HG03575 (cell line): ENCODE data around the gene RBM33.

ENCODE experiments used
- ATAC-seq: cut with Tn5 transposase; IDR thresholded peaks from one replicate; pipeline ENCODE4 v1.9.1; 2021; ENCODE audit not compliant: unreplicated experiment, insufficient number of reproducible peaks, low FRiP score; ENCODE audit errors: extremely low read depth

The RBM33 gene

DNA sequence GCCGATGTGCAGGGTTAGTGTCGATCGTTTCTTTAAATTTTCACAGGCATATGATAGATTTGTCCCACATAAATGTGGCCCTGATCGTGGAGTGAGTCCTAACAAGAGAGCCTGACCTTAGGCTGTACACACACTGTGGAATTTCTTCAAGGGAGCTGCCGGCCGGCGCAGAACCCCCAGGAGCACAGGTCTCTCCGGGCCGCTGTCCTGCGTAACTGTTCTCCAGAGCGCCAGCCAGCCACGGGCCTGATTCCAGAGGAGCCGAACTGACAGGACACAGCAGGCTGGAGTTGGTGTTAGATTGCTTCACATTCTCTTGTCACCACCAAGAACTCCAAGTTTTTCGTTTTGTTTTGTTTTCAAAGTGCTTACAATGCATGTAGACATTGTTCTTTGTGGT lies 130.5 kb downstream of the RBM33 start:
- ATAC-seq: no peak

GRCh38 chr7:155775691-155776090 lies 131.2 kb downstream of the RBM33 start:
- ATAC-seq: no peak

DNA sequence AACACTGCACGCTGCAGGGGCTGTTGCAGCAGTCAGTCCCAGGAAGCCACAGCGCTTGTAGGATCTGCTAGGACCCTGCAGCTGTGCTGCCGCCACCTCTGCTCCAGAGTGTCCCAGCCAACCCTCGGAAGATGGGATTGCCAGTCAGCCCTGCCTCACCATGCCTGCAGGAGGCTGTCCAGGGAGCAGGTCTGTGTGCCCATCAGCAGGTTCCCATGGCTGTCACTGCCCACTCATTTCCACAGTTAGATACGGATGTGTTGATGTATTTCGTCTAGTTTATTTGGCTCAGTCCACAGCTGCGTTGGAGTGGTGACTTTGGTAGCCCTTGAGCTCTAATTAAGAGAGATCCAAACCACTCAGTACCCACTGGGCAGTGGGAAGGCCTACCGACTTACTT lies 132.1 kb downstream of the RBM33 start:
- no peak for ATAC-seq

- no peak for ATAC-seq
Observed at GRCh38 chr7:155778349-155778748, 133.9 kb downstream of the RBM33 start.

GRCh38 chr7:155780884-155781283 lies 136.4 kb downstream of the RBM33 start:
- no peak for ATAC-seq

GRCh38 chr7:155781433-155781832 lies 137.0 kb downstream of the RBM33 start:
- no peak for ATAC-seq

GRCh38 chr7:155782466-155782865 lies 138.0 kb downstream of the RBM33 start:
- ATAC-seq: no peak

- no peak for ATAC-seq
Observed at GRCh38 chr7:155785536-155785935, 141.1 kb downstream of the RBM33 start.

DNA sequence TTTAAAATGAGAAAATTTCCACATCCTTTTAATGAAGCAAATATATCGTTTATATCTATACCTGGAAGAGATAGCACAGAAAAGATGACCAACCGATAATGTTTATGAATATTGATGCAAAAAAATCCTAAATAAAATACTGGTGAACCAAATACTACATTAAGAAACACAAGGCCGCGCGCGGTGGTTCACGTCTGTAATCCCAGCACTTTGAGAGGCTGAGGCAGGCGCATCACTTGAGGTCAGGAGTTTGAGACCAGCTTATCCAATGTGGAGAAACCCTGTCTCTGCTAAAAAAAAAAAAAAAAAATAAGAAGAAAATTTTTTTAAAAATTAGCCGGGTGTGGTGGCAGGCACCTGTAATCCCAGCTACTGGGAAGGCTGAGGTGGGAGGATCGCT lies 142.0 kb downstream of the RBM33 start:
- no peak for ATAC-seq

DNA sequence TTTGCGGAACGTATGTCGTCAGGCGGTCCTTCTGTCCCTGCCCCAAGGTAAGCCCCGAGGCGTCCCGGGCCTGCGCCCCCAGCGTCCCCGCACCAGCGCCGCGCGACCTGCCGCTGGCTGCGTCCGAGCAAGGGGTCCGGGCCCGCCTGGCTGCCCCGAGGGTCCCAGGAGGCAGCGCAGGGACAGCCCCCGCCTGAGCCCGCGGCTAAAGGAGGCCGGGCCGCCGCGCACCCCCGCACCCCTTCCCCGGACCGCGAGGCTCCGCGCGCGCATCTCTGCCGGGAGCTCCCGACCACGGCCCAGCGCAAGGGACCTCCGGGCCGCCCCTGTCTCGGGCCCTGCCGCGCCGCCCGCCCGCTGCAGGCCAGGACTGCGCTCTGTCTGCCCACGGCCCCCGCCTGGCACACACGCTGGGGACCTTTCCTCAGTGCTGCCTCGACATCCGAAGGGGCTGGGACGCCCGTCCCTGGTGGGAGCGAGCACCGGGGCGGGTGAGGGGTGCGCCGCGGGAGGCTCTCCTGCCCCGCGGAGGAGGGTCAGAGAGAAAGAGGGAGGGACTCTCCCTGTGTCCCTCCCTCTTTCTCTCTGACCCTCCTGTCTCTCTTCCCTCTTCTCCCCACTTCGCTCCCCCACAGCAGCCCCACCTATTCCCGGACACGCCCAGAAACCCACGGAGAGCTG lies 142.8 kb downstream of the RBM33 start:
- ATAC-seq: no peak

DNA sequence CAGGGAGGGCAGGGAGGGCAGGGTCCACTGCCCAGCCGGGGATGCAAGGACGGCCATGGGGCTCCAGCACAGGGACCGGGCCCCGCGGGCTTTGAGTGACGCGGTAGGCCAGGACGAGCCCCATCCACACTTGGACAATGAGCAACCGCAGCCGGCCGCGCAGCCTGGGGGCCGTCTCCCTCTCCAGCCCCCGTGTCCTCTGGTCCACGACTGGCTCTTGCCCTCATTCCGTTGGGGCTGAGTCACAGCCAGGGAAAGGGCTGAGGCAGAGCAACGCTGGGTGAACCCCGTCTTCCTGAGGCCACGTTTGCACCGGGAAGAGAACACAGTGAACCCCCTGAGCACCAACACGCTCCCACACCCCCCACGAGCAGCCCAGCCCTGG lies 144.1 kb downstream of the RBM33 start:
- ATAC-seq: no peak

- ATAC-seq: no peak
Observed at GRCh38 chr7:155789001-155789725, 144.7 kb downstream of the RBM33 start.

DNA sequence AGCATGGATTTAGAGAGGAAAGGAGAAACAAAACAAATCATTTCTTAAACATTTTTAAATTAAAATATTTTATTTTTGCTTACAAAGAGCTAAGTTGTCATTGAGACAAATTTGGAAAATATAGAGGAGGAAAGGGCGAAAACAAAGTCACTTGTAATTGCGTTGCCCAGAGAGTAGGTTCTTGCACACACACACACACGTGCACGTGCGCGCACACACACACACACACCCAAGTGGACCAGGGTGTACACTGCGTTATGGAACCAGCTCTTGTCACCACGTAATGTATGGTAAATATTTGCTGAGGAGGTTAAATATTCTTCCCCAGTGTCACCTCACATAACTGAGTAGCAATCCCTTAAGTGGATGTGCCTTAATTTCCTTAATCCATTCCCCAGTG lies 146.2 kb downstream of the RBM33 start:
- ATAC-seq: no peak

- no peak for ATAC-seq
Observed at GRCh38 chr7:155791214-155791737, 146.8 kb downstream of the RBM33 start.

DNA sequence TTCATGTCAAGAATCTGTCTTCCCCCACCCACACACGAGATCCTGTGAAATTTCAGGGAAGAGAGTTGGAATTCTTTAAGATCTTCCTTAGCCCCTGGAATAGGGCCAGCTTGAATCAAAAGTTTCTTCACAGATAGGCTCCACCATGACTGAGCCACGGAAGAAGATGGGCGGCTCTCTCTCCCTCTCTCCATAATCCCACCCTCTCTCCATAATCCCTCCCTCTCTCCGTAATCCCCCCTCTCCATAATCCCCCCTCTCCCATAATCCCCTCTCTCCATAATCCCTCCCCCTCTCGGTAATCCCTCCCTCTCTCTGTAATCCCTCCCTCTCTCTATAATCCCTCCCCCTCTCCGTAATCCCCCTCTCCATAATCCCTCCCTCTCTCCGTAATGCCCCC lies 147.4 kb downstream of the RBM33 start:
- no peak for ATAC-seq

DNA sequence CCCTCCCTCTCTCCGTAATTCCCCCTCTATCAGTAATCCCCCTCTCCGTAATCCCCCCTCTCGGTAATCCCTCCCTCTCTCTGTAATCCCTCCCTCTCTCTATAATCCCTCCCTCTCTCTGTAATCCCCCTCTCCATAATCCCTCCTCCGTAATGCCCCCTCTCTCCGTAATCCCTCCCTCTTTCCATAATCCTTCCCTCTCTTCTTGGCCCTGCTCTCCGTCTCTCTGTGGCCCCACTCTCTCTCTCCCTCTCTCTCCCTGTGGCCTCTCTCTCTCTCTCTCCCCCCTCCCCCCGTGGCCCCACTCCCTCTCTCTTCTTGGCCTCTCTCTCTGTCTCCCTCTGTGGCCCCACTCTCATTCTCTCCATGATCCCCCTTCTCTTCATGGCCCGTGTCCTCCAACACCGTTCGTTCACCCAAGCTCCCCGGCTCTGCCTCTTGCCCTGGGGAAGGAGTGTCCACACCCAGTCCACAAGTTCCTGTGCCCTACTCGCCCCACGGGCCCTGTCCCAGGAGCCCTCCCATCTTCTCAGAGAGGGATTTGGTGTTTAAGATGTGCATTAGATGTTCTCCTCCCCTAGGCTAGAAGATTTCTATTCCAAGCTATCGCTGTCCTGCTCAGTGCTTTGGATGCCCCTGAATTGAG lies 148.0 kb downstream of the RBM33 start:
- no peak for ATAC-seq

- no peak for ATAC-seq
Observed at GRCh38 chr7:155792999-155793560, 148.6 kb downstream of the RBM33 start.

- no peak for ATAC-seq
Observed at GRCh38 chr7:155793720-155794119, 149.3 kb downstream of the RBM33 start.

- ATAC-seq: no peak
Observed at GRCh38 chr7:155794196-155794595, 149.7 kb downstream of the RBM33 start.

GRCh38 chr7:155795401-155795800 lies 150.9 kb downstream of the RBM33 start:
- ATAC-seq: no peak
